ENCODE results near the gene HSF5.

The HSF5 gene

GRCh38 chr17:58385359-58385899 is 102.8 kb downstream of the HSF5 start:
- no peak for DNase-seq (ENCODE audit: low spot score)

- DNase-seq (ENCODE audit: low spot score), result no peak
Observed at GRCh38 chr17:58384897-58385296, 103.3 kb downstream of the HSF5 start.

GRCh38 chr17:58383892-58384462 is 104.2 kb downstream of the HSF5 start:
- no peak for DNase-seq (ENCODE audit: low spot score)

DNA sequence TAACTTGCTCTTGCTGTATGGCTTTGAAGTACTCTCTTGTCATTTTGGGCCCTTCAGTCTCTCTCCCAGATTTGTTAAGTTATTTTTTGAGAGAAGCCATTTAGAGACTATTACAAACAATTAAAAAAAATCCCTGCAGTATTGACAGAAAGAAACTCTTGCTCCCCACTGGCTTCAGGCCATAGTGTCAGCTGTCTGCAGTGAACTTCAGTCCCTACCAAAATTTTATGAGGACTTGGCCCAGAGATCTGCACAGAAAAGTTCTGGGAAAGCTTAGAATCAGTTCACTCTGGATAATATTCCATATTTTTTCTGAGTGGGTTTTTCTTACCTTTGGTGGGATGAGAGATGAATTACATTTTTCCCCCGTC is 105.4 kb downstream of the HSF5 start:
- DNase-seq (ENCODE audit: low spot score), result no peak

DNA sequence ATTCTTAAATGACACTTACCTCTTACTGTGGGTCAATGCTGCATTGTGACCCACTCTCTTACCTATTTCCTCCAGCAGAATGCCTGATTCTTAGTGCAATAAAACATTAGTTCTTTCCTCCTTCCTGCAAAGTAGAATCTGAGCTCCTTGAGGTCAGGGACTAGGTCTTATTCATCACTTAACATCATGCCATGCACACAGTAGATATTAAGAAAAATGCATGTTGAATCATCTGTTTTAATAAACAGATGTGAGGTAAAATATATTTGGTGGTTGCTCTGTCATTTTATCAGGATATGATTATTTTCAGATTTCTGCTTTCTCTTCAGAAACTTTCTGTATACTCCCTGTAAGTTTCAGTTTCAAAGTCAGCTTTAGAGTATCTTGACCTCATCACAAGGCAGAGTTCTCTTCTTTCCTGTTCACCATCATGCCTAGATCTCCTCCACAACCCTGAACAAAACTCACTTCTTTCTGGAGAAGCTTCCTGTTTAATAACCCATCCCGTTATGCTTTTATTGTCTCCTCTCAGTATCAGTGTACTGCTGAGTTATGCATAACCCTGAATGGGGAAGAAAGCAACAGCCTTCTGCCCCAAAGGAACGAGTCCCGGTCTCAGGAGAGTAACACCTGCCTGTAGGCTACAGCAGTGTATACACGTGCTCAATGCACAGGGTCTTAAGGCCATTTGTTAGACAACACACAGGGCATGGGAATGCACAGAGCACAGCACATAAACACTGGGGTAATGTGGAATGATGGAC is 105.9 kb downstream of the HSF5 start:
- no peak for DNase-seq (ENCODE audit: low spot score)

DNA sequence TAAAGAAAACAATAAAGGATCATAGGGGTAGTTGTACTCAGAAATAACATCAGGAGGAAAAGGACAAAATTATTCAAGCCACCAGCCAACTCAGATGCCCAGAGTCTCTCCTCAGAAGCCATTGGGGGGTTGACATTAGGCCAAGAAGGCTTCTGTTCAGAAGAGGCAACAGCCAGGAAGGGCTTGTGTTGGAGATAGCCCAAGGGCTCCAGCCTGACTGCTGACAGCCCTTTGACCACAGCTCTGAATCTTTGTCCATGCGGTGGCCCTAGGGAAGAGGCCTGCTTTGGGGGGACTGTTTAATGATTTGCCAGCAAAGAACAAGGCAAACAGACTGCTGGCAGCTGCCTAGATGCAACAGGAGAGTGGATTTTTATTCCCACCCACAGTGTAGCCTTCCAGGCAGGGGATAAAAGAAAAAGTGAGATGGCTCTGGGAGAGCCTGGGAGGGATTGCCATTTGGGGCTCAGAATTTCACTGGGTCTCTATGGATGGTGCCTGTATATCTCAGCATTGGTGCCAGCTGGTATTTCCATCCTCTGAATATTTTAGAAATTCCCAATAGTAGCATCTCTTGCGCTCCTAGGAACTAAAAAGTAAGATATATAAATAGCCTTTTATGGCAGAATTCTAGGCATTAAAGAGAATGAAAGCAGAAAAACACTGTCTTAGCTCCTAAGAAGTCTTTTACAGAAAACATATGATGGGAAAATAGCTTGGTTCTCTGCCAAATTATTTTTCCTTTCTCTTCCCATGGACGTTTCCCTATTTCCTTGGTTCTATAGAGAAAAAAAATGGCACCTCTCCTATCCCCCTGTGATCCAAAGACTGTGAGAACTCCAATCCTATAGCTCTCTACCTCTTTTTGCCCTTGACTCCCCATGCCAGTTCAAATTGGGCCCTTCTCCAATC is 106.8 kb downstream of the HSF5 start:
- peak; percentile 54 for DNase-seq (ENCODE audit: low spot score)

- no peak for DNase-seq (ENCODE audit: low spot score)
Observed at GRCh38 chr17:58380207-58381123, 107.7 kb downstream of the HSF5 start.

DNA sequence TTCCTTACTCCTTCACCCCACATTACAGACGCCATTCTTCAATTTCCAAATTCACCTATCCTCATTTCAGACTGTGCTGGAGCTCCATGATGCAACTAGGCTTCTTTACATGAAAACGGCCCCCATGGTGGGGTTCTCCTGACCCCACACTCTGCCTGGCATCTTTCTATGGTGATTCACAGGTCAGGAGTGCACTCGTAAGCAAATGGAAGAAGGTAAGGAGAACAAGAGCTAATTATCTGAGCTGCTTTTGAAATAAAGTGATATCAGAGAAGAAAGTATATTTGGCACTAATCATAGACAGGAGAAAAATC is 108.7 kb downstream of the HSF5 start:
- no peak for DNase-seq (ENCODE audit: low spot score)

DNA sequence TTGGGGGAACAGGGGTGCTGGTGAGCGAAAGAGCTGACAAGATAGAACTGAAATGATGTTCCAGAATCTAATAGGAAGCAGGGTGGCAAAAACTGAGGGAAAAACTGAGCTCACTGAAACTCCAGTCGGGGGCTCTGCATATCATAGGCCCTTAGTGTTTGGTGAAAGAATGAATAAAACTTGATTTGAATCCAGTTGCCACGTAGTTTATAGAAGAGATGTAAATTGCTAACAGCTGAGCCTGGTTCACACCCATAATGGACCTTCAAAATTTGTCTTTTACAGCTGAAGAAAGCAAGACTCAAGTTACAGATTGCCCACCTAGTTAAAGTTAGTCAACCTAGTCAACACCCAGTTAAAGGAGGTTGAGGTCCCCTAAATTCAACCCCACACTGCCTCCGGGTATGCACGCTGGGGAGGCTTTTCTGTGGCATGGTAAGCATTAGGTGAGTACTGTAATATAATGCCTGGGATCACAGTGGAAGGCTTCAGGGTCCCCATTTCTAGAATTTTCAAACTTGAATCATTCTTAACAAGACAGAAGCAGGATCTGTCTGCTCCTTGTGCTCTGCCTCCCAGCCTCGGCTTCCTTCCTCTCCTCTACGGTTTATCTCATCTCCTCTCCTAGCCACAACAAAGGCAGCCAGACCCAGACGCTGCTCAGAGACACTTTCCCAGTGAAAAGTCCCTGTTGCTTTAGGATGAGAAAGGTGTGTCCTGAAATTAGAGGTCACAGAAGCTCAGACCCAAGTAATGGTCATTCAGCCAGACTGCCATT is 109.3 kb downstream of the HSF5 start:
- DNase-seq (ENCODE audit: low spot score), result no peak

DNA sequence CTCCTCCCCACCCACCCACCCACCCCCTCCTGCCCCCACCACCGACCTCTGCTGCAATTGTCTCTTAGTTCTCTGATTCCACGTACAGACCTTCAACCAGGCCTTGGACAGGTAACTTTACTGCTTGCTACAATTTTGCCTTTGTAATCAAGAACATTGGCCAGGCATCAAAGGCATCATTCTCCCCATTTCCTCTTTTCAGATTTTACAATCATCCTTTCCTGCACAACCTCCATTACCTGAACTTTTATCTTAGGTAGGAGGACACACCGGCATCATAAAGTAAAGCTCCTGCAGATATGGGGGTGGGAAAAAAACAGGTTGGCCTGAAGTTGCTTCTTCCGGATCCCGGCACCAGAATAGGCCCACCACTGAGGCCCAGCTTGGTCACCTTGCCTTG is 110.5 kb downstream of the HSF5 start:
- no peak for DNase-seq (ENCODE audit: low spot score)

- DNase-seq (ENCODE audit: low spot score), result peak; percentile 12
Observed at GRCh38 chr17:58377093-58377601, 111.1 kb downstream of the HSF5 start.

- DNase-seq (ENCODE audit: low spot score), result no peak
Observed at GRCh38 chr17:58376472-58377000, 111.7 kb downstream of the HSF5 start.

DNA sequence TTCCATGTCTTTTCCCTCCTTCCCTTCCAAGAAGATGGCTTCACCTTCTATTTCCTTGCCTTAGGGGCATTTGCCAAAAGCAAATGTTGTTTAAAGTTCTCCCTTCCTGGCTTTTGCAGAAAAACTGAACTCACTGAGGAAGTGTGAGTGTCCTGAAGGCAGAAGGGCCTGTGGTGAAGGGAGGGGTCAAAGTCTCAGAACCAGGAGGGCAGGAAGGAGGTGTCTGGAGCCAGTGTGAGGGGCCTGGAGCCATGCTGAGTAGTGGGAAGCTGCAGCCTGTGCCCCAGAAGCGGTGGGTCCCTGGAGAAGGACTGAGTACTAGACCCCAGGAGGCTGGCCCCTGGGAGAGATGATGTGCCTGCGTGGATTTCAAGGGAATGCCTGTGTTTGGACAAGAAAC is 112.4 kb downstream of the HSF5 start:
- no peak for DNase-seq (ENCODE audit: low spot score)

DNA sequence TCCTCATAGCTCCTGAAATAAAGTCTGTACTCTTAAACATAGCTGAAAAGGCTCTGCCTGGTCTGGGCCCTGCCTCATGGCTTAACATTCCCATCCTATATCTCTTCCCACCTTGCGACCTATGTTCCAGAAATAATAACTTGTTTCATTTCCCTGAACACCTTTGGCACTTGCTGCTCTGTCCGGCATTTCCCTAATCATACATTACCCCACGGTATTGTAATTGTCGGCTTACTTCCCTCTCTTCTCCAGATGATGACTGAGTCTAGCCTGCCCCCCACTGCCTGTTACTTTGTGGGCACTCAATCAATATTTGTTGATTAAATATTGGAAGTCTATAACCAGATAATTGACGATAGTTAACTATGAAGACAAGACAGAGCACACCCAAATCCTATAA is 113.0 kb downstream of the HSF5 start:
- DNase-seq (ENCODE audit: low spot score), result no peak

DNA sequence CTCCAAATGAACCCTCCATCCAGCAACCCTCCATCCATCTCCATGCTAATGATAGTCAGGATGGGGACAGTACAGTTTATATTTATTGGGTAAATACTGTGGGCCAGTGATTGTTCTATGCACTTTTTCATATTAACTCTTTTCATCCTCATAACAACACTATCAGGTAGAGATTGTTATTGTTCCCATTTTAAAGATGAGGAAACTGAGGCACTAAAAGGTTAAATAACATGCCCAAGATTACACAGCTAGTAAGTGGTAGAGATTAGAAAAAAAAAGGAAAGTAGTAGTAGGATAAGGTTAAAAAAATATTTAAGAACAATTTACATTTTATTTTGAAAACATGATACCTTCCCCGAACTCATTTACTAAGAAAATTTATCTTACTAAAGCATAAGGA is 114.3 kb downstream of the HSF5 start:
- DNase-seq (ENCODE audit: low spot score), result no peak

- no peak for DNase-seq (ENCODE audit: low spot score)
Observed at GRCh38 chr17:58373003-58373402, 115.2 kb downstream of the HSF5 start.

GRCh38 chr17:58371300-58371950 is 116.8 kb downstream of the HSF5 start:
- no peak for DNase-seq (ENCODE audit: low spot score)

DNA sequence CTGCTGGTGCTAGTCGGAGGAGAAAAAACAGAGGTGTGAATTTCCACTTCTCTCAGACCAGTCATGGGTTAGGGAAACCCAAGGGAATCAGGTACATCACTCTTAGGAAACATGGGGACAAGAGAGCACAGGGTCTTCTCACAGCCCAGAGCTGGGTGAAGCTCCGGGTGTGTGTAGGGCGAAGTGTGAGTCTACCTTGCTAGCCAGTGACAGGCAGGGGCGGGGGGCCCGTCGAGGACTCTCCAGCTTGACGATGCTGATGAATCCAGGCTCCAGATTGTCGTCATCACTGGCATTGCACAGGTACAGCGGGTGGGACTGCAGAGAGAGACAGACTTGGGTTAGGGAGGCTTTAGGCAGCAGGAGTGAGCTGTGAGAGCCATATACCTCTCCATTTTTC is 117.5 kb downstream of the HSF5 start:
- no peak for DNase-seq (ENCODE audit: low spot score)

DNA sequence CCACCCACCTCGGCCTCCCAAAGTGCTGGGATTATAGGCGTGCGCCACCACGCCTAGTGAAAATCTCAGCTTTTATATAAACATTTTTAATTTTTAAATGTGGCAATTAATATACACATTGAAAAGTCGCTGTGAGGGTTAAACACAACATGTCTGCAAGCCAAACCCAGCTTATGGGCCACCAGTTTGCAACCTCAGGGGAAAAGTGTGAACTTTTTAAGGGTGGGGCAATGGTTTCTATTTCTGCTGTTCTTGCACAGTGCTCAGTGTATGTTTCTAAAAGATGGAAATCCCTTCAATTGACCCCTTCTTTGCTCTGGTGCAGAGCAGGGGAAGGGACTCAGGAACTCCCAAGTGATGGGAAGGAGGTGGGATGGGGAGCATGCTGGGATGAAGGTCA is 117.9 kb downstream of the HSF5 start:
- no peak for DNase-seq (ENCODE audit: low spot score)

All from kidney tubule cell (primary cell).